DND-41 (cell line): ENCODE data around the gene ZNF536.

Experiments used
- ATAC-seq: fragments of 200-7000 bp; cut with Tn5 transposase; 3 replicates; pipeline ENCODE4 v1.9.1; 2021; ENCODE audit warnings: low read depth; ENCODE audit not compliant: insufficient read depth
- DNase-seq: peaks from one replicate; pipeline ENCODE4 v3.0.0-alpha.2; 2020
- H2AFZ ChIP-seq: 2 replicates; pipeline ENCODE4 v1.6.0; 2012; ENCODE audit warnings: low read depth, low read length
- H3K27ac ChIP-seq: 2 replicates; pipeline ENCODE4 v1.5.1; 2012; ENCODE audit warnings: low read length, inconsistent platforms
- H3K27me3 ChIP-seq: fragments of 200-600 bp; sonication (generic); 2 replicates; pipeline ENCODE4 v1.6.0; 2012; ENCODE audit warnings: low read length, mild to moderate bottlenecking, inconsistent platforms; ENCODE audit not compliant: insufficient read depth, poor library complexity
- H3K36me3 ChIP-seq: 2 replicates; pipeline ENCODE4 v1.5.1; 2012; ENCODE audit warnings: low read length, inconsistent platforms; ENCODE audit not compliant: insufficient read depth
- H3K4me1 ChIP-seq: 2 replicates; pipeline ENCODE4 v1.5.1; 2012; ENCODE audit warnings: mild to moderate bottlenecking, low read length; ENCODE audit not compliant: insufficient read depth
- H3K4me2 ChIP-seq: 2 replicates; pipeline ENCODE4 v1.6.0; 2012; ENCODE audit warnings: mild to moderate bottlenecking, moderate library complexity, low read length, inconsistent platforms; ENCODE audit not compliant: insufficient read depth
- H3K4me3 ChIP-seq, 2 experiments: fragments of 200-600 bp in 1 of 2; shearing (Covaris generic) in 1 of 2; 2 replicates each; pipeline ENCODE4 v1.5.1; 2012 to 2016; ENCODE audit warnings: inconsistent platforms in 2 of 2, low read length in 2 of 2, mild to moderate bottlenecking in 2 of 2, low read depth in 1 of 2, moderate library complexity in 1 of 2
- H3K79me2 ChIP-seq: 2 replicates; pipeline ENCODE4 v1.6.0; 2012; ENCODE audit warnings: low read length, inconsistent platforms; ENCODE audit not compliant: insufficient read depth
- H3K9ac ChIP-seq: 2 replicates; pipeline ENCODE4 v1.6.0; 2012; ENCODE audit warnings: low read depth, mild to moderate bottlenecking, inconsistent platforms, low read length, moderate library complexity
- H3K9me3 ChIP-seq: 2 replicates; pipeline ENCODE4 v1.5.1; 2012; ENCODE audit warnings: low read length, moderate library complexity, mild to moderate bottlenecking, inconsistent platforms; ENCODE audit not compliant: insufficient read depth, severe bottlenecking
- H4K20me1 ChIP-seq: 2 replicates; pipeline ENCODE4 v1.6.0; 2012; ENCODE audit warnings: low read length; ENCODE audit not compliant: insufficient read depth
- CTCF ChIP-seq: IDR thresholded peaks from 2 replicates; pipeline ENCODE4 v1.5.1; 2012; ENCODE audit warnings: borderline replicate concordance, low read length, moderate library complexity, mild to moderate bottlenecking; ENCODE audit not compliant: poor library complexity, severe bottlenecking; ENCODE audit errors: extremely low read depth
- EZH2 ChIP-seq: IDR thresholded peaks from 3 replicates; pipeline ENCODE4 v1.6.1; 2012; ENCODE audit warnings: borderline replicate concordance, low read depth, mild to moderate bottlenecking, moderate library complexity, low read length, inconsistent platforms; ENCODE audit not compliant: severe bottlenecking

Gene ZNF536

DNA sequence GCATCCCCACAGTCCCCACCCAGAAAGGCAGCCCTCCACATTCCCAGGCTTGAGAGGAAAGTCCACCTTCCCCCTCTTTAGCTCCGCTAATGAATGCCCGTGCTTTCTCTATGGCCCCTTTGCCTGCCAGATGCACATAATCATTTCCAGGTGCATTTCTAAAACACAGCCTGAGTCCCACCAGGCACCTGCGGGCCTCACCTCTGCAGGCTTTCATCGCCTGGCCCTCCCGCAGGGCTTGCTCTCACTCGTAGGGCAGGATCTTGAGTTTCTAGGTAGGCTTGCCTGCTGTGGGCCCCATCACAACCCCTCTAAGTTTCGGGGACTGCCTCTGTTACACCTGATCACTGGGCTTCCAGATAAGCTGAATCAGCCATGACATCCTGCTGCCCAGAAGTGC is 173.6 kb downstream of the ZNF536 start:
- H3K36me3 ChIP-seq, result no peaks in the 10 kb centered on the region
- no peak for DNase-seq
- no peak overlapping the region for H3K27ac ChIP-seq
- no peaks in the 10 kb centered on the region for H3K79me2 ChIP-seq
- no peak for ATAC-seq
- H3K9me3 ChIP-seq, result no peaks in the 10 kb centered on the region
- H3K27me3 ChIP-seq, result no peaks in the 10 kb centered on the region
- H4K20me1 ChIP-seq, result no peaks in the 10 kb centered on the region
- no peaks in the 10 kb centered on the region for H3K4me1 ChIP-seq
- TF ChIP-seq CTCF (no peak), EZH2 (no peak)
- no peak overlapping the region for H3K9ac ChIP-seq
- H2AFZ ChIP-seq, result no peak overlapping the region
- H3K4me3 ChIP-seq, result no peak overlapping the region
- no peak overlapping the region for H3K4me2 ChIP-seq

DNA sequence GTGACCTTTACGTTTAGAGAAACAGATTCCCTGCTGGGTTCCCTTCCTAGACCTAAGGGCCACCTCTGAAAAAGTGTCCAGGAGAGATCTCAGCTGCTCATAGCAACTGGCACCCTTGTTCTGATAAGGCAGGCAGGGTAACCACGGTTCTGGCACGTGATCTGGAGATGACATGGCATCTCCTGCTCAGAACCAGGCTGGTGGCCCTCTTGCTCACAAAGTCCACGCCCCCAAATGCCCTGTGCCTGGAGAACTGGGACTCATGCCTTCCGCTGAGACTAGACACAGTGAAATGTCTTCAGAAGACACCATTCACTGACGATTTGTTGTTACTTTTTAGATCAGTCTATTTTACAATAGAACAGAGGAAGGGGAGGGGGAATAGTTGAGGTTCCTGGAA is 174.1 kb downstream of the ZNF536 start:
- H3K4me1 ChIP-seq, result no peaks in the 10 kb centered on the region
- no peak for ATAC-seq
- no peak for DNase-seq
- no peaks in the 10 kb centered on the region for H3K79me2 ChIP-seq
- H3K36me3 ChIP-seq, result no peaks in the 10 kb centered on the region
- H3K4me2 ChIP-seq, result no peak overlapping the region
- no peak overlapping the region for H3K4me3 ChIP-seq
- no peaks in the 10 kb centered on the region for H3K9me3 ChIP-seq
- H3K9ac ChIP-seq, result no peak overlapping the region
- H3K27me3 ChIP-seq, result peaks cover 1% of the 10 kb centered on the region
- TF ChIP-seq EZH2, result no peak
- TF ChIP-seq CTCF, result no peak
- no peak overlapping the region for H2AFZ ChIP-seq
- no peaks in the 10 kb centered on the region for H4K20me1 ChIP-seq
- H3K27ac ChIP-seq, result no peak overlapping the region

GRCh38 chr19:30547246-30547645 is 175.1 kb downstream of the ZNF536 start:
- Histone ChIP-seq H3K27me3 (peaks cover 3% of the 10 kb centered on the region), H3K27ac (no peak overlapping the region), H3K4me1 (no peaks in the 10 kb centered on the region), H4K20me1 (no peaks in the 10 kb centered on the region), H3K9ac (no peak overlapping the region), H2AFZ (no peak overlapping the region), H3K9me3 (no peaks in the 10 kb centered on the region), H3K79me2 (no peaks in the 10 kb centered on the region), H3K4me2 (no peak overlapping the region), H3K4me3 (no peak overlapping the region), H3K36me3 (no peaks in the 10 kb centered on the region)
- ATAC-seq (no peak), DNase-seq (no peak)
- TF ChIP-seq CTCF, result no peak
- TF ChIP-seq EZH2, result no peak

DNA sequence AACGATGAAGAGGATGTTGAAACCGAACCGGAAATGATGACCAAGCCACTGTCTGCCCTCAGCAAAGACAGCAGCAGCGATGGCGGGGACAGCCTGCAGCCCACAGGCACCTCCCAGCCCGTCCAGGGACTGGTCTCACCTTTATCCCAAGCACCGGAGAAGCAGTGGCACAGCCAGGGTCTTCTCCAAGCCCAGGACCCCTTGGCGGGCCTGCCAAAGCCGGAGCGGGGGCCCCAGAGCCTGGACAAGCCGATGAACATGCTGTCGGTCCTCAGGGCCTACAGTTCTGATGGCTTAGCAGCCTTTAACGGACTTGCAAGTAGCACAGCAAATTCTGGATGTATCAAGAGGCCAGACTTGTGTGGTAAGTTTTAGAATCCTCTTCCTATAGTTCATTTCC is 177.0 kb downstream of the ZNF536 start:
- Histone ChIP-seq H3K4me3 (no peak overlapping the region), H3K27ac (no peak overlapping the region), H3K79me2 (no peaks in the 10 kb centered on the region), H3K4me2 (no peak overlapping the region), H3K36me3 (no peaks in the 10 kb centered on the region), H2AFZ (no peak overlapping the region), H3K4me1 (no peaks in the 10 kb centered on the region), H3K9ac (no peak overlapping the region), H3K27me3 (peaks cover 3% of the 10 kb centered on the region), H4K20me1 (no peaks in the 10 kb centered on the region), H3K9me3 (no peaks in the 10 kb centered on the region)
- TF ChIP-seq CTCF (no peak), EZH2 (no peak)
- no peak for DNase-seq
- no peak for ATAC-seq
